Activated CD4-positive, CD25-positive, alpha-beta regulatory T cell treated with anti-CD3 and anti-CD28 coated beads, Interleukin-2, amount 50 U/mL, for 16 hours (primary cell): ENCODE data around the gene L3MBTL1.
"Not testable (repeated sequence)": the region's sequence is repeated elsewhere in the genome, so short reads cannot be mapped to it uniquely, and the experiment has no call there.

ENCODE experiments used
- DNase-seq: peaks from one replicate; pipeline ENCODE4 v3.0.0-alpha.2; 2020; ENCODE audit warnings: low read depth, low spot score

The L3MBTL1 gene

GRCh38 chr20:43507150-43508080 is at the start of gene L3MBTL1:
TSS of gene L3MBTL1 (plus strand) at chr20:43507697. CDS start at chr20:43513504, 5,807 bp downstream.
- no peak for DNase-seq

- DNase-seq: no peak
These were observed 49.0 kb upstream of the L3MBTL1 start for GRCh38 chr20:43458422-43458924.

GRCh38 chr20:43459022-43459942 is 48.2 kb upstream of the L3MBTL1 start:
- no peak for DNase-seq

DNA sequence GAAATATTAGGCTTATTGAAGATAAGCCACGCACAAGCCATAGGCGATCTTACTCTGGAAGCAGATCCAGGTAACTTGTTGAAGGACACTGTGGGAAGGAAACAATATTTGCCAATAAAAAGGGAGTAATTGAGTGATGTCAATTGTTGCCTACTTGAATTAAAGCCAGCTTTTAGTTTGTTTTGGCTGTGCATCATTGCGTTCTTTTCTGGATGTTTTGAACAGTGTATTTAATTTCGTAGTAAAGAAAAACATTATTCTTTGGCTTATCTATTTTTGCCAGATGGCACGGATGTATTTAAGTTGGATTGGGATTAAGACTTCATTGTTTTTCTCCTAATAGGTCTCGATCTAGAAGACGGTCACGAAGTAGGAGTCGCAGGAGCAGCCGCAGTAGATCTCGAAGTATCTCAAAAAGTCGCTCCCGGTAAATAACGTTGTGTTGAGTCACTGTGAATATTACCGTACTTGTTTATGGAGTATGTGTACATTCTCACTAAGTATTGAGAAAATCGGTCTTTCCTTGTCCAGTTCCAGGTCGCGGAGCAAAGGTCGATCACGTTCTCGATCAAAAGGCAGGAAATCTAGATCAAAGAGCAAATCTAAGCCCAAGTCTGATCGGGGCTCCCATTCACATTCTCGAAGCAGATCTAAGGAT is 47.2 kb upstream of the L3MBTL1 start:
- no peak for DNase-seq

DNA sequence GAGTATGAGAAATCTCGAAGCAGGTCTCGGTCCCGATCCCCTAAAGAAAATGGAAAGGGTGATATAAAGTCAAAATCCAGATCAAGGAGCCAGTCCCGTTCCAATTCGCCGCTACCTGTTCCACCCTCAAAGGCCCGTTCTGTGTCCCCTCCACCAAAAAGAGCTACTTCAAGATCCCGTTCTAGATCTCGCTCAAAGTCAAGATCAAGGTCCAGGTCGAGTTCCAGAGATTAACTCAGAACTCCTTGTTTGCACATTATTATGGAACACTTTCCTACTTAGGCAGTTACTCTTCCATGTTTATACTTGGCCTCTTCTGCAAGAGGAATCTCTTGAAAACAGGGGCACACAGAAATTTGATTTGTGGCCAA is 46.7 kb upstream of the L3MBTL1 start:
- DNase-seq: no peak

GRCh38 chr20:43461894-43462659 is 45.4 kb upstream of the L3MBTL1 start:
- no peak for DNase-seq

DNA sequence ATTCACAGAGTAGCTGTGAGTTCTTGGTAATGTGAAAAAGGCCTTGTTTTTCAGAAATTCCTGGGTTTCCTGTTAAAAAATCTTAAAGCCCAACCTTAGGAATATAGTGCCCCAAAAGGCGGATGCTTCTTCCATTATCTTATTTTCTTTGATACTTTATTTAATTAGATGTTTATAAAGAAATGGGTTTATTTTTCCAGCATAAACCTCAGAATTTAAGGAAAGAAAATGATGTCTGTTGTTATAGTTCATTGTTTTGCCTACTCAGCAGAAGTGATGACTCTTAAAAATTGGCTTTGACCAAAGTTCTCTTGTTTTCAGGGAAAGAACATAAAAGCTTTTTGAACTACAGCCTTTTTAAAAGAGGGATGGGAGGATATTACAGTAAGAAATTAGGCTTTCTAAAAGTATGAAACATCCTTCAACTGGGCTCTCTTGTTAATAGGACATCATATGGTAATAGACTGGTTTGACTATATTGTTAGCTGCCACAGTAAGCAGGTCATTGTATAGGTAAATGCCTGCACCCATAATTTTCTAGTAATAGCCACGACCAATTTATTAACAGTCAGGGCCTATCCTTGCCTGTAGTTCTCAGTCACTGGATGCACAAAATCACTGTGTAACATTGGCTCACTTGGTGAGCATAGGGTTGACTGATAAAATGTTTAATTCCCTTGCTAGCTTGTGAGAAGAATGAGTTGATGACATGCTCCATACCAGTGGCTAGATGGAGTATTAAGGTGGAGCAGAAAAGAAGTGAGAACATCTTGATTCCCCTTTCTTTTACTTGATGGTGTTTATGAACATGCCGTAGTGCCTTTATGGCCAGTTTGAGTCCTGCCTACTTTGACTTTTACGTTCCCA is 44.6 kb upstream of the L3MBTL1 start:
- no peak for DNase-seq

DNA sequence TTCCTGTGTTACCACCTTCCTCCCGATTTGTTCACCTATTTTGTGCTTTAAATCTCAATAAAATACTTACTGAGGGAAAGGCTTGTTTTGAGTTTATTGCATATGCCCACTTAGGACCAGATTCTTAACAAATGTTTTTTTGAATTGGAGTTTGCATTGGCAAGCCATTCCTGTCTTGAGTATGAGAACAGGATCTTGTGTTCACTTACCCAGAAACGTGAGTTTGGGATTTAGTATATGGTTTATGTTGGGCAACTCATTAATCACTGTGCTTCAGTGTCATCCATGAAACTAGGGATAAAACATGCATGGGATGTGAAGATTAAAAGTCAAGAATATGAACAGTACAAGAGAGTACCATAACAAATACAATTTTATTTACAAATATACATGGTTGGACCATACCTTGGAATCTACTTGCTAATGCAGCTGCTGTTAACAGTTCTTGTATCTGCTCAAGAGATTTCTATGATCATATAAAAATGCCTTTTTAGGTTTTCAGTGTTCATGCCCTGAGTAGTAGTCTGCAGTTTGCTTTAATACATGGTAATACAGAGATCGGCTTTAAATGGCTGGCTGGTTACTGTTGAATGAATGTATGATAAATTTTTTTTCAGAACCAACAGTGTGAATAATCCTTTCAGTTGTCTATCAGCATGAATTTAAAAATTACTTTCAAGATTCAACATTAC is 43.8 kb upstream of the L3MBTL1 start:
- no peak for DNase-seq

GRCh38 chr20:43464219-43464790 is 43.2 kb upstream of the L3MBTL1 start:
- no peak for DNase-seq

GRCh38 chr20:43465625-43465943 is 41.9 kb upstream of the L3MBTL1 start:
- DNase-seq: no peak

DNA sequence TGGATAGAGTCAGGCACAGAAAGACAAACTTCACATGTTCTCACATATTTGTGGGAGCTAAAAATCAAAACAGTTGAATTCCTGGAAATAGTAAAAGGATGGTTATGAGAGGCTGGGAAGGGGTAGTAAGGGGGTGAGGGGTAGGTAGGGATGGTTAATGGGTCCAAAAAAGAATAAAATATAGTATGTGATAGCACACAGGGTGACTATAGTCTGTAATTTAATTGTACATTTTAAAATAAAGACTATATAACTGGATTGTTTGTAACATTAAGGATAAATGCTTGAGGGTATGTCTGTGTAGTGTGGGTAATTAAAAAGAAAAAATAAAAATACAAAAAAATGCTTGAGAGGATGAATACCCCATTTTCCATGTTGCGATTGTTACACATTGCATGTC is 39.9 kb upstream of the L3MBTL1 start:
- DNase-seq: no peak

GRCh38 chr20:43472671-43473380 is 34.7 kb upstream of the L3MBTL1 start:
- DNase-seq: no peak

DNA sequence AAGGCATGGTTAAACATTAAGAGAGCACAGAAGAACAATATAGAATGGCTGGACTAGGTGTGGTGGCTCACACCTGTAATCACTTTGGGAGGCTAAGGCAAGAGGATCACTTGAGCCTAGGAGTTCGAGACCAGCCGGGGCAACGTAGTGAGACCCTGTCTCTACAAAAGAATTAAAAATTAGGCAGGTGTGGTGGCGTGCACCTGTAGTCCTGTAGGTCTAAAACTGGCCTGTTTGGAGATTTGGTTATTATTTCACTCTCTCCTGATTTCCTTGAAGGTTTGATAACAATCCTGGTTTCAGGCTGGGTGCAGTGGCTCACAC is 34.2 kb upstream of the L3MBTL1 start:
- no peak for DNase-seq

- no peak for DNase-seq
These were observed 30.3 kb upstream of the L3MBTL1 start for GRCh38 chr20:43477193-43477592.

DNA sequence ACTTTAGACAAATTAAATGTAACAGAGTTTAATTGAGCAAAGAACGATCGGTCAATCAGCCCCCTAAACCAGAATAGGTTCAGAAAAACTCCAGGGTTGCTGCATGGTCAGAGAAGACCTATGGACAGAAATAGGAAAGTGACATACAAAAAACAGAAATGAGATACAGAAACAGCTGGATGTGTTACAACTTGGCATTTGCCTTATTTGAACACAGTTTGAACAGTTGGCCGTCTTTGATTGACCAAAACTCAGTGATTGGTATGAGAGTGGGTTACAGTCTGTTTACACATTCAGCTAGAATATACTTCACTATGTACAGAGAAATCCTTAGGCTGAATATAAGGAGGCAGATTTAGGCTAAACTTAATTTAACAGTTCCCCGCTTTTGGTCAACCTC is 29.9 kb upstream of the L3MBTL1 start:
- DNase-seq: no peak

DNA sequence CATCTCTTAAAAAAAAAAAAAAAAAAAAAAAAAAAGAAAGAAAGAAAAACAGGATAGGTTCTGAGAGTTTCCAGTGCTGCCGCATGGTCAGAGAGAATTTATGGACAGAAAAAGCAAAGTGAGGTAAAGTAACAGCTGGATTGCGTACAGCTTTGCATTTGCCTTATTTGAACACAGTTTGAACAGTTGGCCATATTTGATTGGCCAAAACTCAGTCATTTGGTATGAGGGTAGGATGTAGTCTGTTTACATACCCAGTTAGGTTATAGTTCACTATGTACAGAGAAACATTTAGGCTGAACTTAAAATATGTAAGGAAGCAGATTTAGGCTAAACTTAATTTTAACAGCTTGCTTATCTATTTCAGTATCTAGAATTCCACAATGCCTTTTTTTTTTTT is 17.5 kb upstream of the L3MBTL1 start:
- no peak for DNase-seq

DNA sequence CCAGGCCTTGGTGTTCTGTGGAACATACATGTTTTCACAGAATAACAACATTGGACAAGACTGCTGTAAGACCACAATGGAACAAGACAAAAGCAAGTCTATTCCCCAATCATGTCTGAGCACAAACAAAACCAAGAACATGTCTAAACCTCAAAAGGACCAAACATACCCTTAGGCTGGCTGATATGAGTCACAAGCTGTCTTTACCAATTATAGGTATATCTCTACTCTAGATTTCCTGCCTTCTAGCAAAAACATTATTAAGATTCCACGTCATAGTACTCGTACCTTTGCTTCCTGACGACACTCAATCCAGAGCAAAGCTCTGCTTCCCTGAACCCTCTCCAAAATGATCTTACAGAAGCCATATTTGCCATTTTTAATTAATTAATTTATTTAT is 15.4 kb upstream of the L3MBTL1 start:
- no peak for DNase-seq

DNA sequence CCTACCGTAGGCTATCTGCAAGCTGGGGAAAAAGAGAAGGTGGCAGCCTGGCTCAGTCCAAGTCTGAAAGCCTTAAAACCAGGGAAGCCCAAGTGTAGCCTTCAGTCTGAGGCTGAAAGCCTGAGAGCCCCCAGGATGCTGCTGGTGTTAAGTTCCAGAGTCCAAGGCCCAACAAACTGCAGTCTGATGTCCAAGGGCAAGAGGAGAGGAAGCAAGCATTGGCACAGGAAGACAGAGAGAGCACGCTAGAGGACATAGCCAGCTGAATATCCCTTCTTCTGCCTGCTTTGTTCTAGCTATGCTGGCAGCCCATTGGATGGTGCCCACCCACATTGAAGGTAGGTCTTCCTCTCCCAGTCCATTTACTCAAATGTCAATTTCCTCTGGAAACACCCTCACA is 12.1 kb upstream of the L3MBTL1 start:
- DNase-seq: no peak

DNA sequence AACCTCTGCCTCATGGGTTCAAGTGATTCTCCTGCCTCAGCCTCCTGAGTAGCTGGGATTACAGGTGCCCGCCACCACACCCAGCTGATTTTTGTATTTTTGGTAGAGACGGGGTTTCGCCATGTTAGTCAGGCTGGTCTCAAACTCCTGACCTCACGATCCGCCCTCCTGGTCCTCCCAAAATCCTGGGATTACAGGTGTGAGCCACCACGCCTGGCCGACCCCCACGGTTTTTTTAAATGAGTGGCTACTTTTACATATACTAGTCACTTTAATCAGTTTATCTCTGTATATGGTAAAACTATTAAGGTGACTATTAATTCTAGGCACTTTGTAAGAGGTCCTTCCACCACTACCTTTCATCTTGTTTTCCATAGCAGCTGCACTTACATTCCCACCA is 5.5 kb upstream of the L3MBTL1 start:
- not testable (repeated sequence) for DNase-seq
